HG03558 (cell line): ENCODE measurements around the gene GYS1.

ENCODE experiments used
- ATAC-seq: cut with Tn5 transposase; IDR thresholded peaks from one replicate; pipeline ENCODE4 v1.9.1; 2021; ENCODE audit warnings: moderate number of reproducible peaks; ENCODE audit not compliant: unreplicated experiment; ENCODE audit errors: extremely low read depth

GYS1 gene

GRCh38 chr19:48965806-48966540 lies 27.1 kb downstream of the GYS1 start:
- peak; percentile 12 for ATAC-seq

DNA sequence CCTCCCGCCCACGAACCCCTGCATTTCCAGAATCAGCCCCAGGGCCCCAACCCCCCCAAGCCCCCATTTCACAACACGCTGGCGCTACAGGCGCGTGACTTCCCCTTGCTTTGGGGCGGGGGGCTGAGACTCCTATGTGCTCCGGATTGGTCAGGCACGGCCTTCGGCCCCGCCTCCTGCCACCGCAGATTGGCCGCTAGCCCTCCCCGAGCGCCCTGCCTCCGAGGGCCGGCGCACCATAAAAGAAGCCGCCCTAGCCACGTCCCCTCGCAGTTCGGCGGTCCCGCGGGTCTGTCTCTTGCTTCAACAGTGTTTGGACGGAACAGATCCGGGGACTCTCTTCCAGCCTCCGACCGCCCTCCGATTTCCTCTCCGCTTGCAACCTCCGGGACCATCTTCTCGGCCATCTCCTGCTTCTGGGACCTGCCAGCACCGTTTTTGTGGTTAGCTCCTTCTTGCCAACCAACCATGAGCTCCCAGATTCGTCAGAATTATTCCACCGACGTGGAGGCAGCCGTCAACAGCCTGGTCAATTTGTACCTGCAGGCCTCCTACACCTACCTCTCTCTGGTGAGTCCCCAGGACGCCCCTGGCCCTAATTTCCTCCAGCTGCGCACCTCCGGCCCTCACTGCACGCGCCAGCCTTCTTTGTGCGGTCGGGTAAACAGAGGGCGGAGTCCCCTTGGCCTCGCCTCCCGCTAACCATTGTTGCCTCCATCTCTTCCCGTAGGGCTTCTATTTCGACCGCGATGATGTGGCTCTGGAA lies 27.9 kb downstream of the GYS1 start, which contains the start of gene FTL:
Gene FTL, plus strand, starts transcription at position 270 of the 766 bp plus-strand sequence. Its CDS starts 199 bp downstream, at position 469.
- peak; percentile 24 for ATAC-seq

DNA sequence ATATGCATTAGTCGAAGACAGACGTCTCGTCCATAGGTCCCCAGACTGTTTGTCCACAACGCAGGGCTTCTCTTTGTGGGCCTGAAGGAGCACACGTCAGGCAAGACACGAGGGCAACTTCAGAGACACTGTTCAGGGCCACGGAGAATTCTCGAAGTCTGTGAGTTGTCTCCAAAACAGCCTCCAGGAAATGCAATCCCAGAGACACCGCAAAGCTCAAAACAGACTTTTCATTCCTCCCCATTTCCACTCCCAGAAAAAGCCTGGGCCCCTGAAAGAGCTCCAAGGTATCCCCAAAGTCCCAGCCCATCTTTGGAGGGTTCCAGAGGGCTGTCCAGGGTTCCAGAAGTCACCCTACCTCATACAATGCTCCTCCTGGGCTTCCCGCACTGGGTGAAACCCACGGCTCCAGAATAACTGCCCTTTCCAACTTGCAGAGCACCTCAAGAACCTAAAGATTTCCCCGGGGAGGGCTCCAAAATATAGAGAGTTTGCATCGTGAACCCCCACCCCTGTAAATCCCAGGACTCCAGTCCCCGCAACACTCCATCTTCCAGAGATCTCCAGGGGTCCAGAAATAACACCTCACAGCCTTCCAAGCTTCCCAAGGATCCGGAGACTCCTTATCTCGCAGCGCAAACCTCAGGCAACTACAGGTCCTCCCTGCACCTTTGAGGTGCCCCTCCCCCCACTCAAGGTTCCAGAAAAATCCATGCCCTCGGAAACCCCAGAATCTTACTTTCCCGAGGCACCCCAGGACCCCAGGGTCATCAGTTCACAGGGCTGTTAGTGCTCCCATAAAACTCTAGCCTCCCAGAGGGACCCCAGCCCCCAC lies 28.7 kb downstream of the GYS1 start:
- no peak for ATAC-seq

DNA sequence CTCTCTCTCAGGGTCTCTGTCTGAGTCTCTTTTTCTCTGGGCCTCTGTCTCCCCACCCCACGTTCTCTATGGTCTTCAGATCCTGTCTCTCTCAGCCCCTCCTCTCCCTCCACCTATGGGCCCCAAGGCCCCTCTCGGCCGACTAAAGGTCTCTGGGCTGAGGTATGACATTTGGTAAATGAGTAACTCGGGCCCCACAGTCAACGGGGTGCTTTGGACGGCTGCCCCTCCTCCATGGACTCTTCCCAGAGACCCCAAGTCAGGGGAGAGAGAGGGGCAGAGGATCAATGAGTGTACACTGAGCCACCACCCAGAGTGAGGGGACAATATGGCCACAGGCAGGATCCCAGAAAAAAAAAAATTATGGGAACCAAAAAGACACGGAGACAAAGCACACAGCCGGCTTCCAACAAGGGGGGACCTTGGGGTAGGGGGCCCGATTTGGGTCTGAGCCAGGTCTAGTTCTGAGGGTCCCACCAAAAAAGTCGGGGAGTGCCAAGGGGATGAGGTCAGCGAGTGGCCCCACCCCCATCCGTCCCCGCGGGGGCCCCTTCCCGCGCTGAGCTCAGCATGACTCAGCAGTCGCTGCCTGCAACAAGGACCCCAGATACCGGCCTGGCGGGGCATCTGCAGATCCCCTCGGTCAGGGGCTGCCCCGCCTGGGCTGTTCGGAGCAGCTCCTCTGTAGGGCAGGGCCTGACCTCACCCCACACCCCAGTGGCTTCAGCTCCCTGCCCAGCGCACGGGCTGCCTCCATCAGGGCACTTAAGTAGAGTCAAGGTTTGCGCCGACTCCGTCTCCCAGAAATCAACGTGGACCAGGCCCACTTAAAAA lies 29.5 kb downstream of the GYS1 start:
- ATAC-seq = no peak

DNA sequence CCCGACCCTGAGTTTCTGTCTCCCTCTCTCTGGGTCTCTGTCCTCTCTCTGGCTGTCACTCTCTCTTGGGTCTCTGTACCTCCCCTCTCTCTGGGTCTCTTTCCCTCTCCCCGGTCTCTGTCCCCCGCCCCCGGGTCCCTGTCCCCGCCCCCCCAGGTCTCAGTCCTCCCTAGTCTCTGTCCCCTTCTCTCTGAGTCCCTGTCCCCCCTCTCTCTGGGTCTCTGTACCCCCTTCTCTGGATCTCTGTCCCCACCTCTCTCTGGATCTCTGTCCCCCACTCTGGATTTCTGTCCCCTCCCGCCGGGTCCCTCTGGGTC lies 30.3 kb downstream of the GYS1 start:
- ATAC-seq = no peak

DNA sequence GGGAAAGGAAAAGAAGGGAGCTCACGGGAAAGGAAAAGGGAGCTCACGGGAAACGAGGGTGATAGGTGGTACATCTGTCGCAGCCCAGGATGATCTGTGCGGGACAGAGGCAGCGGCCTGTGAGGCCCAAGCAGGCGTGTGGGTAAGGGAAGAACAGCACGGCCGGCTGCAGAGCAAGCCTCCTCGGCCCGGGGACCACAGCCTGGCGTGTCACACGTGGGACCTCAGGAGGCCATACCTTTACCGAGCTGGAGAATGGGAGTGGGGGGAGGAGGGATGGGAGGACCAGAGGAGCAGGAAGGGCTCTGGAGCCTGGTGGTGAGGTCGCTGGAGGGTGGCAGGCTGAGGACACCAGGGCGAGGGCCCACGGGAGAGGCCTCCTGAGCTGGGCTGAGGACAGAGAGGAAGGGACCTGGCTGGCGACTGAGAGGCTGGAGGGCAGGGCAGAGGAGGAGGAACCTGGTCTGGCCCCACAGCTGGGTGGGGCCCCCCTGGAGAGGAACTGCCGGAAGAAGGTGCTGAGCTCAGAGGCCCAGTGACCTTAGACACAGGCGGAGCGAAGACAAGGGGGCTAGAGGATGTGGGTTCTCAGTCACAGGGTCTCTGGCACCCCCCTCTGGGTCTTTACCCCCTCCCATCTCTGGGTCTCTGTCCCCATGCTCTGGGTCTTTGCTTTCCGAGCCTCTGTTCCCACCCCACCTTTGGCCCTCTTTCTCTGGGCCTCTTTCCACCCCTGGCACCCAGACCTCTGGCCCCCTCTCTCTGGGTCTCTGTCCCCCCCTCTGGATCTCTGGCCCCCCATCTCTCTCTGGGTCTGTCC lies 30.9 kb downstream of the GYS1 start:
- ATAC-seq = no peak

DNA sequence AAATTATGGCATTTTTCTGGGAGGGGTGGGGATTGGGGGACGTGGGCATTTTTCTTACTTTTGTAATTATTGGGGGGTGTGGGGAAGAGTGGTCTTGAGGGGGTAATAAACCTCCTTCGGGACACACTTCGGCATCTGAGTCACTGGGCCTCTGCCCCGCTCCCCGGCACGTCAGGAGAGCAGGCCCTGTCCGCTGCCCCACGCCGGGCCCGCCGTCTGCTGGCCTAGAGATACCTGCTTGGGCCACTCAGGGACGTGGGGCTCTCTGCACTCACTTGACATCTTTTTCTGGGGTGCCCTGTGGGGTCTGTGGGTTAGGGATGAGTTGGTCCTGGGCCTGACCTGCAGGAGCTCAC lies 31.5 kb downstream of the GYS1 start:
- no peak for ATAC-seq

DNA sequence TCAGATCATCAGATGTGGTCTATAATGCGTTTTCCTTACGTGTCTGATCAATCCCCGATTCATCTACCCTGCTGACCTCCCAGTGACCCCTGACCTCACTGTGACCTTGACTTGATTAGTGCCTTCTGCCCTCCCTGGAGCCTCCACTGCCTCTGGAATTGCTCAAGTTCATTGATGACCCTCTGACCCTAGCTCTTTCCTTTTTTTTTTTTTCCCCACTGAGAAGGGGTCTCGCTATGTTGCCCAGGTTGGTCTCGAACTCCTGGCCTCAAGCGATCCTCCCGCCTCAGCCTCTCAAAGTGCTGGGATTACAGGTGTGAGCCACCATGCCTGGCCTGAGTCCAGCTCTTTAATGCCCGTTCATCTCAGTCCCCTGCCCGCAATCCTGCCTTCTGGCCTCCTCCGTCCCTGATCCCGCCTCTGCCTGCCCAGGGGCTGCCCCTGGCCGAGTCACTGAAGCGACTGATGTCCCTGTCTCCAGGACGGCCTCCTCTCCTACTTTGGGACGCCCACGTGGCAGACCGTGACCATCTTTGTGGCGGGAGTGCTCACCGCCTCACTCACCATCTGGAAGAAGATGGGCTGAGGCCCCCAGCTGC lies 32.0 kb downstream of the GYS1 start:
- no peak for ATAC-seq

GRCh38 chr19:48959341-48960239 lies 33.5 kb downstream of the GYS1 start:
- ATAC-seq = no peak

GRCh38 chr19:48958006-48958405 lies 35.1 kb downstream of the GYS1 start:
- ATAC-seq = no peak

GRCh38 chr19:48955308-48955958 lies 37.7 kb downstream of the GYS1 start:
- ATAC-seq = no peak

DNA sequence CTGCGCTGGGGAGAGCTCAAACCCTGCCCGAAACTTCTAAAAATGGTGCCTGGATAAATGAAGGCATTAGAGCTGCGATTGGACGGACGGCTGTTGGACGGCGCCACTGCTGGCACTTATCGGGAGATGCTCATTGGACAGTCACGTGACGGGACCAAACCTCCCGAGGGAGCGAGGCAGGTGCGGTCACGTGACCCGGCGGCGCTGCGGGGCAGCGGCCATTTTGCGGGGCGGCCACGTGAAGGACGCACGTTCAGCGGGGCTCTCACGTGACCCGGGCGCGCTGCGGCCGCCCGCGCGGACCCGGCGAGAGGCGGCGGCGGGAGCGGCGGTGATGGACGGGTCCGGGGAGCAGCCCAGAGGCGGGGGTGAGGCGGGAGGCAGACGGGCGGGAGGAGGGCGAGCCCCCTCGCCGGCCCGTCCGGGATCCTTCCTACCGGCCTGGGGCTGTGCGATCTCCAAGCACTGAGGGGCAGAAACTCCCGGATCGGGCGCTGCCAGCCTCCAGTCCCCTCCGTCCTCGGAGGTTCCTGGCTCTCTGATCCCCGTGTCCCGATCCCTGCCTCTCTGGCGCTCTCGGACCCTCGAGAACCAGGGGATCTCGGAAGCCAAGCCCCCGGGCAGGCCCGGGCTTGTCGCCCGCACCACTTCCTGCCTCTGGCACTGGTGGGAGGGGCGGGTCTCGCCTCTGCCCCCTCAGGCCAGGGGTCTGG lies 38.4 kb downstream of the GYS1 start, which contains the start of gene BAX:
Gene BAX, plus strand, starts transcription at position 281 of the 713 bp plus-strand sequence. Its CDS starts 54 bp downstream, at position 335.
- ATAC-seq = no peak

DNA sequence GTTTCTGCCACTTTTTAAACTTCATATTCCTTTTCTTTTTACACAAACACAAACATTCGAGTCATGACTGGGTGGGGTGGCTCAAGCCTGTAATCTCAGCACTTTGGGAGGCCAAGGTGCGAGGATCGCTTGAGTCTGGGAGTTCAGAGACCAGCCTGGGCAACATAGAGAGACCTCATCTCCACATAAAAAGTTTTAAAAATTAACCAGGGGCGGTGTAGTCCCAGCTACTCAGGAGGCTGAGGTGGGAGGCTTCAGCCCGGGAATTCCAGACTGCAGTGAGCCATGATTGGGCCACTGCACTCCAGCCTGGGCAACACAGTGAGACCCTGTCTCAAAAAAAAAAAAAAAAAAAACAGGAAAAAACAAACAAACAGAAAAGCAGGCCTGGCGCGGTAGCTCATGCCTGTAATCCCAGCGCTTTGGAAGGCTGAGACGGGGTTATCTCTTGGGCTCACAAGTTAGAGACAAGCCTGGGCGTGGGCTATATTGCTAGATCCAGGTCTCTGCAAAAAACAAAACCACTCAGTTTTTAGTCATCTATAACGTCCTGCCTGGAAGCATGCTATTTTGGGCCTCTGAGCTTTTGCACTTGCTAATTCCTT lies 39.0 kb downstream of the GYS1 start:
- ATAC-seq = no peak

DNA sequence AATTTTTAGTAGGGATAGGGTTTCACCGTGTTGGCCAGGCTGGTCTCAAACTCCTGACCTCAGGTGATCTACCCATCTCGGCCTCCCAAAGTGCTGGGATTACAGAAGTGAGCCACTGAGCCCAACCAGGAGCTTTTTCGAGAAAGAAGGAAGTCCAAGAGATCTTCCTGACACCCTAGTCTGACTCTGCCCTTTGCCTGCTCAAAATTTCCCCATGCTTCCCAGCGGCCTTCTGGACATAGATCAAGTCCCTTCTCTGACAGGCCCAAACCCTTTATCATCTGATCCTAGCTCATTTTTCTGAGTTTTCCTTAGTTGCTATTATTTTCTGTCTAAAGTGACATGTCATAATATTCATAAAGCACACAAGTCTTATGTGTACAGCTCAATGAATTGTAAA lies 40.0 kb downstream of the GYS1 start:
- no peak for ATAC-seq

DNA sequence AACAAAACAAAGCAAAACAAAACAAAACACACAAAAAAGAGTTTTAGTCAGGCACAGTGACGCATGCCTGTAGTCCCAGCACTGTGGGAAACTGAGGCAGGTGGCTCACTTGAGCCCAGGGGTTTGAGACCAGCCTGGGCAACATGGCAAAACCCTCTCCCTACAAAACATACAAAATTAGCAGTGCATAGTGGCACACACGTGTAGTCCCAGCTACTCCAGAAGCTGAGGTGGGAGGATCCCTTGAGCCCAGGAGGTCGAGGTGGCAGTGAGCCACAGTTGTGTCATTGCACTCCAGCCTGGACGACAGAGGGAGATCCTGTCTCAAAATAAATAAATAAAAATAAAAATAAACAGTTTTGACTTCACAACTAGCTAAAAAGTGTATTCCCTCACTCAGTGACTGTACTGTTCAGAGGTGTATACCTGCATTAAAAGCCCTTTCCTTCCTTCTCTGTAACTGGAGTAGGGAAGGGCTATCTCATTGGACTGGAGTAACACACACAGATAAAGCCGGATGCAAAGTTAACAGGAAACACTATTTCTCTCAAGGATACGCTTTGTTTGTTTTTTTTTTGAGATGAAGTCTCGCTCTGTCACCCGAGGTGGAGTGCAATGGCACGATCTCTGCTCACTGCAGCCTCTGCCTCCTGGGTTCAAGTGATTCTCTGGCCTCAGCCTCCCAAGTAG lies 42.1 kb downstream of the GYS1 start:
- no peak for ATAC-seq

DNA sequence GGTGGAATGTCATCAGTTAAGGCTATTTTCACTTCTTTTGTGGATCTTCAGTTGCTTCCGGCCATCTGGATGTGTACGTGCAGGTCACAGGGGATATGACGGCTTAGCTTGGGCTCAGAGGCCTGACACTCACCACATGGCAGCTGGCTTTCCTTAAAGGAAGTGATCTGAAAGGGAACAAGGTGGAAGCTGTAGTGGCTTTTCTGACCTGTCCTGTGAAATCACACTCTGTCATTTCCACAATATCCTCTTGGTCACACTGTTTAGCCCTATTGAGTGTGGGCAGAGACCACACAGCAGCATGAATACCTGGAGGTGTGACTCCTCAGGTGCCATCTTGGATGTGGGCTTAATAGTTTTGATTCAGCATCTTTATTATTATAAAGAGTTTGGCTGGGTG lies 43.0 kb downstream of the GYS1 start:
- no peak for ATAC-seq
